Activated CD4-positive, alpha-beta memory T cell treated with anti-CD3 and anti-CD28 coated beads, Interleukin-2, amount 10 ng/mL, durations not matched to agents 7 days and 5 days (primary cell): Measurements from ENCODE around the gene PC. TPM values are rescaled to one million over a fixed set of nuclear protein-coding genes. Genes with fewer than 3 reads are reported as not detected.

Source experiments
- CTCF ChIA-PET: fragments of 350-600 bp; sonication (Branson Sonifier 250); formaldehyde crosslinking; loops from one replicate; lab custom pipeline; 2021; ENCODE audit warnings: antibody characterized with exemption, inconsistent platforms; lab: Charles Lee
- POLR2A ChIA-PET: fragments of 350-600 bp; sonication (Branson Sonifier 250); formaldehyde crosslinking; loops from one replicate; lab custom pipeline; 2021; ENCODE audit warnings: antibody characterized with exemption; lab: Charles Lee
- DNase-seq: peaks from one replicate; pipeline ENCODE4 v3.0.0-alpha.2; 2020
- H3K27ac Mint-ChIP-seq: one replicate; pipeline ENCODE4 v1.8.0; 2021; ENCODE audit warnings: mild to moderate bottlenecking, mixed read lengths
- H3K27me3 Mint-ChIP-seq: one replicate; pipeline ENCODE4 v1.8.0; 2021; ENCODE audit warnings: mixed read lengths
- H3K36me3 Mint-ChIP-seq: one replicate; pipeline ENCODE4 v1.8.0; 2021; ENCODE audit warnings: low read depth, mixed read lengths
- H3K4me1 Mint-ChIP-seq: one replicate; pipeline ENCODE4 v1.8.0; 2021; ENCODE audit warnings: mixed read lengths
- H3K4me3 Mint-ChIP-seq: one replicate; pipeline ENCODE4 v1.8.0; 2021; ENCODE audit warnings: mild to moderate bottlenecking, mixed read lengths
- H3K9me3 Mint-ChIP-seq: one replicate; pipeline ENCODE4 v1.8.0; 2021; ENCODE audit warnings: mixed read lengths
- total RNA-seq, 2 experiments: library from RNA; stranded (reverse); gene quantifications; one replicate each; pipeline ENCODE4 v1.2.3, GENCODE V29; 2021

Gene PC
- total RNA-seq, 2 experiments from 2014 or later: 5.1 to 7.4 TPM

GRCh38 chr11:66861774-66862558, 96.2 kb downstream of the PC start:
- H3K27me3 Mint-ChIP-seq: no peaks in the 10 kb centered on the region
- no peak overlapping the region for H3K27ac Mint-ChIP-seq
- H3K4me1 Mint-ChIP-seq: peaks cover 5% of the 10 kb centered on the region
- H3K36me3 Mint-ChIP-seq: no peaks in the 10 kb centered on the region
- ChIA-PET POLR2A (interaction anchor here (1.5 kb wide), 1 partner anchor 20 kb away, joined by 4 read pairs; no protein-coding TSS in a partner anchor), CTCF (no interaction called here)
- no peak overlapping the region for H3K4me3 Mint-ChIP-seq
- H3K9me3 Mint-ChIP-seq: no peaks in the 10 kb centered on the region
- no peak for DNase-seq

- ChIA-PET POLR2A (interaction anchor here (1.5 kb wide), 1 partner anchor 19 kb away, joined by 4 read pairs; no protein-coding TSS in a partner anchor), CTCF (interaction anchor here (0.6 kb wide), 1 partner anchor 9 kb away, joined by 3 read pairs; no protein-coding TSS in a partner anchor)
- Mint-ChIP-seq H3K4me1 (peaks cover 7% of the 10 kb centered on the region), H3K27ac (no peak overlapping the region), H3K9me3 (no peaks in the 10 kb centered on the region), H3K27me3 (no peaks in the 10 kb centered on the region), H3K36me3 (no peaks in the 10 kb centered on the region), H3K4me3 (no peak overlapping the region)
- no peak for DNase-seq
These were observed 97.0 kb downstream of the PC start for GRCh38 chr11:66861038-66861773.

- Mint-ChIP-seq H3K27ac (no peak overlapping the region), H3K27me3 (no peaks in the 10 kb centered on the region), H3K4me3 (no peak overlapping the region), H3K36me3 (no peaks in the 10 kb centered on the region), H3K9me3 (no peaks in the 10 kb centered on the region), H3K4me1 (peaks cover 12% of the 10 kb centered on the region)
- DNase-seq: no peak
- ChIA-PET POLR2A (interaction anchor here (0.5 to 1.5 kb wide), 3 partner anchors 16 to 290 kb away, joined by 3 to 4 read pairs (median 4); no protein-coding TSS in a partner anchor), CTCF (interaction anchor here (0.6 kb wide), 1 partner anchor 9 kb away, joined by 3 read pairs; no protein-coding TSS in a partner anchor)
These were observed 97.7 kb downstream of the PC start for GRCh38 chr11:66860449-66860831.

- H3K27ac Mint-ChIP-seq: no peak overlapping the region
- no peaks in the 10 kb centered on the region for H3K27me3 Mint-ChIP-seq
- peaks cover 16% of the 10 kb centered on the region for H3K4me1 Mint-ChIP-seq
- no peaks in the 10 kb centered on the region for H3K9me3 Mint-ChIP-seq
- H3K36me3 Mint-ChIP-seq: no peaks in the 10 kb centered on the region
- CTCF ChIA-PET: no interaction called here
- DNase-seq: no peak
- POLR2A ChIA-PET: interaction anchor here (0.5 to 0.8 kb wide), 2 partner anchors 16 to 290 kb away, joined by 3 to 4 read pairs; no protein-coding TSS in a partner anchor
- H3K4me3 Mint-ChIP-seq: no peak overlapping the region
These were observed 98.3 kb downstream of the PC start for GRCh38 chr11:66859686-66860448.

- Mint-ChIP-seq H3K4me3 (no peak overlapping the region), H3K27me3 (no peaks in the 10 kb centered on the region), H3K27ac (no peak overlapping the region), H3K36me3 (no peaks in the 10 kb centered on the region), H3K4me1 (peaks cover 18% of the 10 kb centered on the region), H3K9me3 (no peaks in the 10 kb centered on the region)
- CTCF ChIA-PET: no interaction called here
- POLR2A ChIA-PET: interaction anchor here (1.6 kb wide), 1 partner anchor 17 kb away, joined by 7 read pairs; no protein-coding TSS in a partner anchor
- no peak for DNase-seq
These were observed 99.1 kb downstream of the PC start for GRCh38 chr11:66858939-66859685.

- POLR2A ChIA-PET: interaction anchor here (1.6 kb wide), 1 partner anchor 16 kb away, joined by 7 read pairs; no protein-coding TSS in a partner anchor
- H3K4me1 Mint-ChIP-seq: peaks cover 18% of the 10 kb centered on the region
- DNase-seq: no peak
These were observed 99.8 kb downstream of the PC start for GRCh38 chr11:66858186-66858938.

GRCh38 chr11:66857927-66858185, 100.3 kb downstream of the PC start:
- Mint-ChIP-seq H3K27ac (no peak overlapping the region), H3K4me3 (peak overlapping the region; percentile 78), H3K36me3 (no peaks in the 10 kb centered on the region), H3K9me3 (no peaks in the 10 kb centered on the region), H3K27me3 (no peaks in the 10 kb centered on the region), H3K4me1 (peaks cover 18% of the 10 kb centered on the region)
- no peak for DNase-seq
- CTCF ChIA-PET: no interaction called here
- POLR2A ChIA-PET: interaction anchor here (1.6 kb wide), 1 partner anchor 16 kb away, joined by 7 read pairs; no protein-coding TSS in a partner anchor

More at GRCh38 chr11:66858186-66858938, 99.8 kb downstream of the PC start:
- Mint-ChIP-seq H3K4me3 (peak overlapping the region; percentile 78), H3K9me3 (no peaks in the 10 kb centered on the region), H3K36me3 (no peaks in the 10 kb centered on the region), H3K27ac (no peak overlapping the region), H3K27me3 (no peaks in the 10 kb centered on the region)
- CTCF ChIA-PET: no interaction called here

- ChIA-PET POLR2A (interaction anchor here (1.6 kb wide), 1 partner anchor 15 kb away, joined by 7 read pairs; no protein-coding TSS in a partner anchor), CTCF (no interaction called here)
- no peak for DNase-seq
- Mint-ChIP-seq H3K4me1 (peaks cover 18% of the 10 kb centered on the region), H3K36me3 (no peaks in the 10 kb centered on the region), H3K9me3 (no peaks in the 10 kb centered on the region), H3K27ac (peak overlapping the region; percentile 75), H3K27me3 (no peaks in the 10 kb centered on the region), H3K4me3 (peak overlapping the region; percentile 78)
These were observed 100.8 kb downstream of the PC start for GRCh38 chr11:66857234-66857926.

- ChIA-PET CTCF (interaction anchor here (1.3 to 2.7 kb wide), 4 partner anchors 10 to 24 kb away, joined by 3 to 21 read pairs (median 4); partner anchors contain the start of gene RCE1), POLR2A (interaction anchor here (1.1 to 6.1 kb wide), 7 partner anchors 13 to 311 kb away, joined by 3 to 177 read pairs (median 4); partner anchors contain the start of genes PC, RBM14, RBM4 and RCE1)
- Mint-ChIP-seq H3K4me1 (peaks cover 24% of the 10 kb centered on the region), H3K9me3 (no peaks in the 10 kb centered on the region), H3K27me3 (no peaks in the 10 kb centered on the region), H3K27ac (peak within 1 kb of the TSS; percentile 86), H3K36me3 (no peaks in the 10 kb centered on the region), H3K4me3 (peak within 1 kb of the TSS; percentile 86)
- no peak for DNase-seq
These were observed 101.5 kb downstream of the PC start, which contains the start of gene LRFN4 for GRCh38 chr11:66856496-66857233. Gene LRFN4 (plus strand): TSS chr11:66857064. CDS start chr11:66857745, 681 bp downstream.
